Esophagus squamous epithelium (tissue), 5 donors: ENCODE data around the gene METTL9. TPM values are rescaled to one million over a fixed set of nuclear protein-coding genes. Genes with fewer than 3 reads are reported as not detected.
A peak's percentile ranks its signal among the peaks of the same experiment; 100 is the strongest.

ENCODE experiments used
- DNase-seq: peaks from one replicate; lab custom pipeline; 2025; lab: John Stamatoyannopoulos, UW
- H3K27ac ChIP-seq, 4 donors: fragments of 200-600 bp; sonication (generic); one replicate each; pipeline ENCODE4 v1.5.1; 2016 to 2019; ENCODE audit warnings: mild to moderate bottlenecking in 1 of 4
- H3K27me3 ChIP-seq, 4 donors: fragments of 200-600 bp; sonication (generic); 1 replicate in 3 of 4; 2 replicates in 1 of 4; pipeline versions ENCODE4 v1.5.1 to v1.6.0; 2017 to 2021; ENCODE audit warnings: antibody characterized with exemption in 1 of 4
- H3K36me3 ChIP-seq, 3 donors: fragments of 200-600 bp; sonication (generic); one replicate each; pipeline ENCODE4 v1.5.1; 2016 to 2019
- H3K4me1 ChIP-seq, 3 donors: fragments of 200-600 bp; sonication (generic); one replicate each; pipeline ENCODE4 v1.5.1; 2017 to 2019
- H3K4me3 ChIP-seq, 4 donors: fragments of 200-600 bp; sonication (generic); 1 replicate in 3 of 4; 2 replicates in 1 of 4; pipeline ENCODE4 v1.5.1; 2016 to 2019; ENCODE audit warnings: mild to moderate bottlenecking in 2 of 4, moderate library complexity in 1 of 4
- H3K9me3 ChIP-seq, 3 donors: fragments of 200-600 bp; sonication (generic); one replicate each; pipeline ENCODE4 v1.5.1; 2016 to 2019
- POLR2A ChIP-seq, 4 donors: fragments of 450-650 bp; IDR thresholded peaks; one replicate each; pipeline ENCODE4 v1.6.1; 2017; ENCODE audit warnings: antibody characterized with exemption in 4 of 4, mild to moderate bottlenecking in 4 of 4, moderate library complexity in 3 of 4
- WGBS, 2 donors: methylation state at CpG; one replicate each; pipeline ENCODE4 v1.1.5; 2018; 5-methylcytosine and 5-hydroxymethylcytosine counted together
- intact Hi-C: fragments of 100-400 bp; cut with DNase I; formaldehyde crosslinking; loops from one replicate; pipeline ENCODE4 v1.15.0; 2022
- total RNA-seq, 4 donors: library from RNA; depleted of rRNA; stranded (reverse); fragments of >200 nt; gene quantifications; one replicate each; pipeline ENCODE4 v1.1.0, GENCODE V29; 2016
- TF ChIP-seq, protein P1 (sequence below), 6 experiments: fragments of 450-650 bp in 4 of 6; fragments of 200-600 bp in 2 of 6; sonication (generic) in 2 of 6; IDR thresholded peaks; one replicate each; pipeline ENCODE4 v1.5.1; 2016 to 2019; ENCODE audit warnings: antibody characterized with exemption in 6 of 6, mild to moderate bottlenecking in 4 of 6, moderate library complexity in 4 of 6
- donor health status: DM: yes; HTN: yes; CAD: no.

The METTL9 gene
- total RNA-seq, 4 donors from 2014 or later: 82.3 to 169 (median 140) TPM

DNA sequence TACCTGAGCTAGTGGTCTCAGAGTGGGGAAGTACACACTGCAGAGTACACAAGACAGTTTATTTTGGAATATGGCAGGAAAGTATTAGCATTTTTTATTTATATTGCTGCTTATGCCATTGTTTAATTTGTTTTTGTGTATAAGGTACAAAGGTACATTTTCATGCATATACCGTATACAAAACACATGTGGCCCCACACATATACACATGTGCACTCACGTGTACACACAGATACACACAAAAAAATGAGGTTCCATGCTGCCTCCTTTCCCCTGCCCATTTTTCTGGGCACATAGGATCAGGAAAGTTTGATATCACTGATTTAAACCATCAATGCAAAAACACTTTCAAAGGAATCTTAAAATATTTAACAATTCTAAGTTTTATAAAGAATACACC, 40.1 kb downstream of the METTL9 start:
- no peak for TF ChIP-seq POLR2A (IDR thresholded peaks at IDR 0.05)
- TF ChIP-seq, protein P1, sequence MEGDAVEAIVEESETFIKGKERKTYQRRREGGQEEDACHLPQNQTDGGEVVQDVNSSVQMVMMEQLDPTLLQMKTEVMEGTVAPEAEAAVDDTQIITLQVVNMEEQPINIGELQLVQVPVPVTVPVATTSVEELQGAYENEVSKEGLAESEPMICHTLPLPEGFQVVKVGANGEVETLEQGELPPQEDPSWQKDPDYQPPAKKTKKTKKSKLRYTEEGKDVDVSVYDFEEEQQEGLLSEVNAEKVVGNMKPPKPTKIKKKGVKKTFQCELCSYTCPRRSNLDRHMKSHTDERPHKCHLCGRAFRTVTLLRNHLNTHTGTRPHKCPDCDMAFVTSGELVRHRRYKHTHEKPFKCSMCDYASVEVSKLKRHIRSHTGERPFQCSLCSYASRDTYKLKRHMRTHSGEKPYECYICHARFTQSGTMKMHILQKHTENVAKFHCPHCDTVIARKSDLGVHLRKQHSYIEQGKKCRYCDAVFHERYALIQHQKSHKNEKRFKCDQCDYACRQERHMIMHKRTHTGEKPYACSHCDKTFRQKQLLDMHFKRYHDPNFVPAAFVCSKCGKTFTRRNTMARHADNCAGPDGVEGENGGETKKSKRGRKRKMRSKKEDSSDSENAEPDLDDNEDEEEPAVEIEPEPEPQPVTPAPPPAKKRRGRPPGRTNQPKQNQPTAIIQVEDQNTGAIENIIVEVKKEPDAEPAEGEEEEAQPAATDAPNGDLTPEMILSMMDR (IDR thresholded peaks at IDR 0.05): no peak
- no peak for DNase-seq
- Histone ChIP-seq H3K36me3 (peaks cover 0 to 34% (median 0%) of the 10 kb centered on the region in 3 donors), H3K9me3 (no peaks in the 10 kb centered on the region), H3K27ac (peak overlapping the region in 1 of 4 donors; percentile 7), H3K4me3 (no peak overlapping the region), H3K4me1 (peaks cover 0 to 55% (median 0%) of the 10 kb centered on the region in 3 donors), H3K27me3 (no peaks in the 10 kb centered on the region)
- WGBS, 2 donors: 83 to 84% methylated on average over 2 of the region's 2 CpGs
- intact Hi-C loops: loop anchor here (5.0 kb wide), 1 partner anchor 52 kb away; no protein-coding TSS in a partner anchor

DNA sequence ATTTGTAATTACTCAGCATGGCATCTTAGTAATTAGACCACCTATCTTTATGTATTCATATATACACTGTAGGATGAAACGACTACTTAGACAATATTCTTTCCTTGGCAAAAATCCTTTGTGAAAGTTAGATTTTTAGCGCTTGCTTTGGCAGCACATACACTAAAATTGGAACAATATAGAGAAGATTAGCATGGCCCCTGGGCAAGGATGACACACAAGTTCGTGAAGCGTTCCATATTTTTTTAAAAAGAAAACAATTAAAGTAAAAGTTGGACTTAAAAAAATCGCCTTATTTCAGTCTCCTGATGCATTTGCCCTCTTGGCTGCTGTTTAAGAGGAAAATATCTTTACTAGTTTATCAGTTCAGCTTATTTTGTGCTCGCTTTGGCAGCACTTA, 42.5 kb downstream of the METTL9 start:
- Histone ChIP-seq H3K36me3 (peaks cover 0 to 13% (median 0%) of the 10 kb centered on the region in 3 donors), H3K4me1 (peaks cover 0 to 78% (median 10%) of the 10 kb centered on the region in 3 donors), H3K27ac (no peak overlapping the region), H3K4me3 (no peak overlapping the region), H3K27me3 (no peaks in the 10 kb centered on the region), H3K9me3 (no peaks in the 10 kb centered on the region)
- TF ChIP-seq, protein P1 (IDR thresholded peaks at IDR 0.05): no peak
- TF ChIP-seq POLR2A (IDR thresholded peaks at IDR 0.05): no peak
- 41 to 53% methylated on average over 6 of the region's 6 CpGs for WGBS, 2 donors
- DNase-seq: no peak
- intact Hi-C loops: no loop called here

DNA sequence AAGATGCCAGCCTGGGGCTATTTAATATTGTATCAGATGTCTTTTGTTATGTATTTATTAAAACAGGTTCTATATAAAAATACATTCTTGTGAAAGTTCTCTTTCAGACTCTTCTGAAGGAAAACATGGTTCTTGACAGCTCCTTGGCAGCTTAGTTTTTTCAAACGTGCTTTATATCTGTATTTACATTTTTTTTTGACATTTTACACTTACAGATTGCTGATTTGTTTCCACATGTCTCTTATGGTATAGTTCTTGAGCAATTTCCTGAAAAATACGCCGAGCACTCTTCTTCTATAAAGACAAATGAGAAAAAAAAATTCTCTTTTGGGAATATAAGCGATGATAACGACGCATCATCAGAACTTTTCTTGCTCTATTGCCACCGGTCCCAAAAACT, 43.5 kb downstream of the METTL9 start:
- 43 to 46% methylated on average over 7 of the region's 7 CpGs for WGBS, 2 donors
- peaks cover 0 to 12% (median 0%) of the 10 kb centered on the region in 3 donors for H3K36me3 ChIP-seq
- peaks cover 0 to 82% (median 10%) of the 10 kb centered on the region in 3 donors for H3K4me1 ChIP-seq
- H3K27me3 ChIP-seq: no peaks in the 10 kb centered on the region
- H3K27ac ChIP-seq: no peak overlapping the region
- DNase-seq: no peak
- intact Hi-C loops: no loop called here
- TF ChIP-seq POLR2A (IDR thresholded peaks at IDR 0.05): no peak
- TF ChIP-seq, protein P1 (IDR thresholded peaks at IDR 0.05): no peak
- no peak overlapping the region for H3K4me3 ChIP-seq
- no peaks in the 10 kb centered on the region for H3K9me3 ChIP-seq

DNA sequence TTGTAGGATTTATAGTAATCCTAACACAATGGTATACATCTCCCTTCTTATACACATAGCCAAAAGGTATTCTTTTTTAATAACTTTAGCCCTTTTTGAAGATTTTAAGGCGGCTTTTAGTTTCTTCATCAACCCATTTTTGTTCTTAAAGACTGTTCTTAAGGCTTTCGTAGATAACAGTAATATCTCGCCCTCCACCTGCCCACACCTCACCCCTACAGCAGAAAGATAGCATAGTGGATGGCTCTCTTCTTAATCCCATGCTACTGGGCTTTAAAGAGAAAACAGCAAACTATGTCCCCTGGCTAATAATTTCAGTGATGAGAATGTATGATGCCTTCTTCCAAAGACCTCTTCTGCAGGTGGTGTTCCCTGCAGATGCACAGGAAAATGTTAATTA, 44.4 kb downstream of the METTL9 start:
- Histone ChIP-seq H3K4me1 (peaks cover 0 to 75% (median 10%) of the 10 kb centered on the region in 3 donors), H3K9me3 (no peaks in the 10 kb centered on the region), H3K36me3 (peaks cover 0 to 11% (median 0%) of the 10 kb centered on the region in 3 donors), H3K4me3 (no peak overlapping the region), H3K27ac (no peak overlapping the region), H3K27me3 (no peaks in the 10 kb centered on the region)
- no peak for DNase-seq
- TF ChIP-seq, protein P1 (IDR thresholded peaks at IDR 0.05): no peak
- TF ChIP-seq POLR2A (IDR thresholded peaks at IDR 0.05): no peak
- 91 to 96% methylated on average over 3 of the region's 3 CpGs for WGBS, 2 donors
- intact Hi-C loops: no loop called here

DNA sequence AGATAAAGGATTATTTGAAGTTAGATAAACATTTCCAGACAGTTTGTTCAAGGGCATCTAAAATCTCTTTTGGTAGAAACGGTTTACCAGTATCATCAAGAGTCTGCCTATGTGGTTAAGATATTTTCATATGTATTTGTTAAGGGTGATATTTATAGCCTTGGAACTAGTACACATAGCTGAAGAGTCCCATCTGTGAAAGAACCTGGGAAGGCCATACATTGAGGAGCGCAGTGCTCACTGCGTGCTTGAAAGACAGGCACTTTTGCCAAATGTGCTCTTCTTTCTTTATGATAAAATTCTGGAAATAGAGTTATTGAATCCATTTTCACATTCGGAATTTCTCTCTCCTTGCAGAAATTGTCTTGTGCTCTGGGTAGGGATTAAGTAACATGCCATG, 45.3 kb downstream of the METTL9 start:
- H3K4me3 ChIP-seq: no peak overlapping the region
- TF ChIP-seq, protein P1 (IDR thresholded peaks at IDR 0.05): no peak
- no peak for TF ChIP-seq POLR2A (IDR thresholded peaks at IDR 0.05)
- 79 to 87% methylated on average over 4 of the region's 4 CpGs for WGBS, 2 donors

More for the DNA sequence above, 45.3 kb downstream of the METTL9 start:
- peaks cover 0 to 20% (median 0%) of the 10 kb centered on the region in 3 donors for H3K36me3 ChIP-seq
- H3K27me3 ChIP-seq: no peaks in the 10 kb centered on the region
- peaks cover 0 to 69% (median 10%) of the 10 kb centered on the region in 3 donors for H3K4me1 ChIP-seq
- no peak for DNase-seq
- intact Hi-C loops: no loop called here
- H3K27ac ChIP-seq: peak overlapping the region in 3 of 4 donors; percentile 17 to 58 (median 24)
- no peaks in the 10 kb centered on the region for H3K9me3 ChIP-seq
